H1 (cell line): ENCODE results near the gene ZNF511. TPM values are rescaled to one million over a fixed set of nuclear protein-coding genes. Genes with fewer than 3 reads are reported as not detected.

Experiments
- CTCF ChIA-PET: fragments of 300-600 bp; sonication (Branson Sonifier 250); formaldehyde crosslinking; loops from one replicate; lab custom pipeline; 2021; ENCODE audit not compliant: partially characterized antibody; lab: Charles Lee
- POLR2A ChIA-PET: fragments of 300-600 bp; sonication (Branson Sonifier 250); formaldehyde crosslinking; loops from one replicate; lab custom pipeline; 2021; ENCODE audit warnings: inconsistent platforms; ENCODE audit not compliant: partially characterized antibody; lab: Charles Lee
- DNase-seq, 2 experiments: peaks; one replicate each; pipeline versions ENCODE4 v3.0.0 to v3.0.0-alpha.2; 2010 to 2022; ENCODE audit warnings: low spot score in 2 of 2, low read depth in 1 of 2, mixed read lengths in 1 of 2
- FAIRE-seq: peaks from 2 replicates; lab custom pipeline; 2011; peaks lifted over from hg19 to GRCh38; lab: Jason Lieb, UNC
- H2AFZ ChIP-seq: 2 replicates; pipeline ENCODE4 v1.8.1; 2012; ENCODE audit warnings: low read length, inconsistent platforms
- H2AK5ac ChIP-seq: 2 replicates; pipeline ENCODE4 v1.6.1; 2013; ENCODE audit warnings: low read depth, low read length
- H2BK120ac ChIP-seq: replicated peaks from 2 replicates; pipeline ENCODE3; 2013; ENCODE audit warnings: low read depth, low read length, inconsistent platforms
- H2BK12ac ChIP-seq: 2 replicates; pipeline ENCODE4 v1.6.1; 2013; ENCODE audit warnings: low read depth, low read length
- H2BK15ac ChIP-seq: 2 replicates; pipeline ENCODE4 v1.6.1; 2013; ENCODE audit warnings: low read length
- H2BK20ac ChIP-seq: 2 replicates; pipeline ENCODE4 v1.6.1; 2013; ENCODE audit warnings: low read length
- H2BK5ac ChIP-seq: 2 replicates; pipeline ENCODE4 v1.6.1; 2013; ENCODE audit warnings: low read depth, low read length
- H3K14ac ChIP-seq: 2 replicates; pipeline ENCODE4 v1.6.1; 2013; ENCODE audit warnings: inconsistent platforms; ENCODE audit not compliant: insufficient read length
- H3K18ac ChIP-seq: 2 replicates; pipeline ENCODE4 v1.6.1; 2013; ENCODE audit warnings: low read length; ENCODE audit errors: extremely low read depth
- H3K23ac ChIP-seq: 2 replicates; pipeline ENCODE4 v1.6.1; 2013; ENCODE audit warnings: inconsistent platforms; ENCODE audit not compliant: insufficient read length
- H3K23me2 ChIP-seq: 2 replicates; pipeline ENCODE4 v1.6.1; 2013; ENCODE audit warnings: low read depth, low read length
- H3K27ac ChIP-seq: 2 replicates; pipeline ENCODE4 v1.6.1; 2011; ENCODE audit warnings: low read depth, low read length, inconsistent platforms
- H3K27me3 ChIP-seq, 4 experiments: replicated peaks in 1 of 4; 1 replicate in 1 of 4; 2 replicates in 3 of 4; pipeline versions ENCODE4 v1.6.1 to v1.8.1; 2011 to 2013; ENCODE audit warnings: low read length in 3 of 4, mild to moderate bottlenecking in 3 of 4, inconsistent platforms in 2 of 4, mixed read lengths in 2 of 4, moderate library complexity in 1 of 4; ENCODE audit not compliant: control insufficient read depth in 3 of 4, insufficient read depth in 3 of 4; ENCODE audit errors: extremely low read depth in 1 of 4
- H3K36me3 ChIP-seq, 4 experiments: 2 replicates each; pipeline versions ENCODE4 v1.6.1 to v1.8.1; 2011 to 2013; ENCODE audit warnings: mild to moderate bottlenecking in 4 of 4, low read length in 3 of 4, moderate library complexity in 2 of 4, control low read depth in 1 of 4, inconsistent platforms in 1 of 4; ENCODE audit not compliant: insufficient read depth in 4 of 4, control insufficient read depth in 2 of 4
- H3K4ac ChIP-seq: replicated peaks from 2 replicates; pipeline ENCODE3; 2013; ENCODE audit warnings: low read length, low read depth, mixed read lengths, inconsistent platforms; ENCODE audit not compliant: insufficient read length
- H3K4me1 ChIP-seq, 4 experiments: replicated peaks in 1 of 4; 1 replicate in 1 of 4; 2 replicates in 3 of 4; pipeline versions ENCODE4 v1.6.1 to v1.8.1; 2011 to 2013; ENCODE audit warnings: low read length in 3 of 4, inconsistent platforms in 2 of 4, mixed read lengths in 1 of 4; ENCODE audit not compliant: insufficient read depth in 4 of 4, control insufficient read depth in 3 of 4
- H3K4me2 ChIP-seq, 2 experiments: 2 replicates each; pipeline versions ENCODE4 v1.6.1 to v1.8.1; 2011 to 2013; ENCODE audit warnings: low read depth in 2 of 2, low read length in 2 of 2, control low read depth in 1 of 2, inconsistent platforms in 1 of 2, mild to moderate bottlenecking in 1 of 2; ENCODE audit not compliant: insufficient read depth in 1 of 2
- H3K4me3 ChIP-seq, 4 experiments: fragments of 200-600, 300-600 bp in 1 of 4; sonication (generic), shearing (Covaris generic), sonication (Bioruptor Twin) in 1 of 4; 2 replicates each; pipeline versions ENCODE4 v1.5.1 to v1.8.1; 2011 to 2016; ENCODE audit warnings: low read length in 4 of 4, low read depth in 3 of 4, control low read depth in 2 of 4, inconsistent platforms in 2 of 4, mild to moderate bottlenecking in 2 of 4, mixed read lengths in 1 of 4, moderate library complexity in 1 of 4; ENCODE audit not compliant: insufficient read depth in 2 of 4; ENCODE audit errors: extremely low read depth in 1 of 4
- H3K56ac ChIP-seq: replicated peaks from 2 replicates; pipeline ENCODE3; 2013; ENCODE audit warnings: low read depth, mild to moderate bottlenecking, mixed read lengths, low read length, inconsistent platforms; ENCODE audit not compliant: insufficient read length
- H3K79me1 ChIP-seq: 2 replicates; pipeline ENCODE4 v1.6.1; 2013; ENCODE audit warnings: low read depth, low read length, control low read depth
- H3K79me2 ChIP-seq, 2 experiments: 2 replicates each; pipeline versions ENCODE4 v1.6.1 to v1.8.1; 2012 to 2013; ENCODE audit warnings: low read length in 2 of 2, mild to moderate bottlenecking in 2 of 2, inconsistent platforms in 1 of 2; ENCODE audit not compliant: insufficient read depth in 2 of 2, control insufficient read depth in 1 of 2
- H3K9ac ChIP-seq, 4 experiments: replicated peaks in 1 of 4; 1 replicate in 1 of 4; 2 replicates in 3 of 4; pipeline versions ENCODE4 v1.6.1 to v1.8.1; 2011 to 2013; ENCODE audit warnings: low read depth in 3 of 4, low read length in 3 of 4, control low read depth in 2 of 4, mild to moderate bottlenecking in 2 of 4, moderate library complexity in 2 of 4, inconsistent platforms in 1 of 4; ENCODE audit errors: extremely low read depth in 1 of 4
- H3K9me3 ChIP-seq, 2 experiments: 2 replicates each; pipeline versions ENCODE4 v1.6.1 to v1.8.1; 2012 to 2013; ENCODE audit warnings: mild to moderate bottlenecking in 2 of 2, moderate library complexity in 2 of 2, control low read depth in 1 of 2, inconsistent platforms in 1 of 2, low read depth in 1 of 2, low read length in 1 of 2, mixed read lengths in 1 of 2; ENCODE audit not compliant: insufficient read depth in 2 of 2
- H4K20me1 ChIP-seq, 2 experiments: replicated peaks in 1 of 2; 2 replicates each; pipeline versions ENCODE3 to v1.8.1; 2011 to 2013; ENCODE audit warnings: inconsistent platforms in 2 of 2, low read length in 2 of 2, mild to moderate bottlenecking in 1 of 2; ENCODE audit not compliant: insufficient read depth in 2 of 2, control insufficient read depth in 1 of 2
- H4K5ac ChIP-seq: 2 replicates; pipeline ENCODE4 v1.6.1; 2013; ENCODE audit warnings: low read length, low read depth, mixed read lengths, inconsistent platforms; ENCODE audit not compliant: insufficient read length
- H4K8ac ChIP-seq: 2 replicates; pipeline ENCODE4 v1.8.0; 2013; ENCODE audit warnings: mild to moderate bottlenecking, moderate library complexity, low read length, inconsistent platforms; ENCODE audit not compliant: insufficient read depth; ENCODE audit errors: extremely low read depth
- H4K91ac ChIP-seq: replicated peaks from 2 replicates; pipeline ENCODE3; 2013; ENCODE audit warnings: low read length, mixed read lengths, inconsistent platforms; ENCODE audit not compliant: insufficient read length
- ASH2L ChIP-seq: fragments of 200-600, 300-600 bp; sonication (generic); IDR thresholded peaks from one replicate; pipeline ENCODE4 v1.7.1; 2017; ENCODE audit warnings: low read length
- EP300 ChIP-seq, 2 experiments: IDR thresholded peaks; 1 replicate in 1 of 2; 2 replicates in 1 of 2; pipeline ENCODE4 v1.6.1; 2011 to 2012; ENCODE audit warnings: low read depth in 2 of 2, low read length in 2 of 2, mild to moderate bottlenecking in 2 of 2, borderline replicate concordance in 1 of 2, inconsistent platforms in 1 of 2, moderate library complexity in 1 of 2
- FOSL1 ChIP-seq: IDR thresholded peaks from 2 replicates; pipeline ENCODE4 v1.6.1; 2011; ENCODE audit warnings: mild to moderate bottlenecking, low read depth, low read length, moderate library complexity; ENCODE audit not compliant: insufficient read depth
- HDAC6 ChIP-seq: IDR thresholded peaks from one replicate; pipeline ENCODE4 v1.7.1; 2012; ENCODE audit warnings: low read depth, mild to moderate bottlenecking, inconsistent platforms, low read length, moderate library complexity
- KDM5A ChIP-seq: fragments of 200-600 bp; IDR thresholded peaks from 2 replicates; pipeline ENCODE4 v1.7.1; 2012; ENCODE audit warnings: mild to moderate bottlenecking, low read length, inconsistent platforms, mixed read lengths
- PHF8 ChIP-seq: fragments of 200-600 bp; sonication (generic); conservative IDR thresholded peaks from 2 replicates; pipeline ENCODE4 v1.7.1; 2012; ENCODE audit warnings: low read depth, mild to moderate bottlenecking, inconsistent platforms, low read length, moderate library complexity
- RXRA ChIP-seq: IDR thresholded peaks from 2 replicates; pipeline ENCODE4 v1.6.1; 2011; ENCODE audit warnings: low read depth, mild to moderate bottlenecking, low read length, moderate library complexity; ENCODE audit not compliant: insufficient read depth
- SP4 ChIP-seq: IDR thresholded peaks from 2 replicates; pipeline ENCODE4 v1.6.1; 2012; ENCODE audit warnings: low read length, inconsistent platforms
- SRF ChIP-seq: IDR thresholded peaks from 2 replicates; pipeline ENCODE4 v1.6.1; 2011; ENCODE audit warnings: mild to moderate bottlenecking, low read depth, low read length, moderate library complexity
- TBP ChIP-seq: IDR thresholded peaks from 2 replicates; pipeline ENCODE4 v1.6.1; 2011; ENCODE audit warnings: low read depth, low read length, improper control_type of control experiment
- WGBS, 2 experiments: shearing (Covaris generic) in 1 of 2; methylation state at CpG; one replicate each; pipeline versions ENCODE4 v1.1.6 to v1.1.7; 2013 to 2015; ENCODE audit warnings: low lambda C conversion rate in 2 of 2, mixed read lengths in 2 of 2, inconsistent platforms in 1 of 2, low coverage in 1 of 2, missing lambda C conversion rate in 1 of 2; ENCODE audit not compliant: insufficient replicate concordance in 2 of 2, insufficient coverage in 1 of 2, insufficient read length in 1 of 2; ENCODE audit errors: extremely low coverage in 1 of 2, missing lambda C conversion rate in 1 of 2; 5-methylcytosine and 5-hydroxymethylcytosine counted together
- polyA plus RNA-seq, 7 experiments: library from polyadenylated mRNA; depleted of rRNA in 3 of 7; stranded (reverse) in 5 of 7; unstranded in 2 of 7; fragments of >200 nt in 5 of 7; fragments of 200-250 nt in 2 of 7; gene quantifications; 1 replicate in 5 of 7; 2 replicates in 1 of 7; 4 replicates in 1 of 7; pipeline versions ENCODE4 v1.2.1 to v1.2.3, GENCODE V29; 2011 to 2013; ENCODE audit warnings: missing spikeins in 2 of 7, mixed read lengths in 2 of 7
- total RNA-seq: library from RNA; stranded (reverse); fragmentation: NEBNext Ultra II Directional; extraction: Animal tissue kit (Norgen Biotek cat#: 25700); gene quantifications from 2 replicates; pipeline ENCODE4 v1.2.1, GENCODE V29; 2021
- TF ChIP-seq, protein P1 (sequence below): IDR thresholded peaks from 2 replicates; pipeline ENCODE4 v1.6.1; 2012; ENCODE audit warnings: inconsistent platforms

The ZNF511 gene
- total and polyA plus RNA-seq, 2 of the 8 experiments (the other 6 are each of a cell fraction or from before 2014, with no cell fraction given): 55.4 to 71.7 TPM

GRCh38 chr10:133347710-133348517 lies 39.2 kb downstream of the ZNF511 start:
- no peak overlapping the region for H2BK120ac ChIP-seq
- H3K4ac ChIP-seq: no peak overlapping the region
- H2BK15ac ChIP-seq: no peak overlapping the region
- no peaks in the 10 kb centered on the region; a peak in 3 of 7 replicates for H3K27me3 ChIP-seq
- H4K91ac ChIP-seq: no peak overlapping the region
- H2AK5ac ChIP-seq: no peak overlapping the region
- H3K79me1 ChIP-seq: no peaks in the 10 kb centered on the region
- no peaks in the 10 kb centered on the region for H3K36me3 ChIP-seq
- no peaks in the 10 kb centered on the region for H3K9me3 ChIP-seq
- no peak overlapping the region for H2BK5ac ChIP-seq
- H3K9ac ChIP-seq: no peak overlapping the region
- H2BK20ac ChIP-seq: no peak overlapping the region
- peaks cover 4 to 10% of the 10 kb centered on the region in 2 experiments for H4K20me1 ChIP-seq
- no peak overlapping the region for H4K5ac ChIP-seq
- no peak overlapping the region for H2AFZ ChIP-seq
- ChIA-PET CTCF (interaction anchor here (1.8 to 4.9 kb wide), 3 partner anchors 12 to 19 kb away, joined by 5 to 27 read pairs (median 5); partner anchors contain the start of gene CALY), POLR2A (interaction anchor here (0.8 to 4.8 kb wide), 8 partner anchors 9 to 71 kb away, joined by 3 to 38 read pairs (median 8); partner anchors contain the start of genes CALY, ECHS1, FUOM and PAOX)
- FAIRE-seq: no peak
- no peak overlapping the region for H3K4me2 ChIP-seq
- no peak overlapping the region for H3K4me3 ChIP-seq
- no peak overlapping the region for H3K18ac ChIP-seq
- H2BK12ac ChIP-seq: no peak overlapping the region
- no peak overlapping the region for H3K27ac ChIP-seq
- no peaks in the 10 kb centered on the region for H3K79me2 ChIP-seq
- H4K8ac ChIP-seq: no peak overlapping the region
- 77% methylated on average over 10 of the region's 16 CpGs; no CpG with 5 or more reads in 1 of the 2 experiments for WGBS, 2 experiments
- no peak overlapping the region for H3K56ac ChIP-seq
- DNase-seq: no peak
- H3K23ac ChIP-seq: no peak overlapping the region
- no peak overlapping the region for H3K14ac ChIP-seq
- peaks cover 4% of the 10 kb centered on the region; the same call in 1 of the 2 replicates for H3K23me2 ChIP-seq
- H3K4me1 ChIP-seq: peaks cover 0 to 26% (median 2%) of the 10 kb centered on the region in 4 experiments; a peak in 4 of 7 replicates
- no peak for TF ChIP-seq FOSL1
- TF ChIP-seq, protein P1, sequence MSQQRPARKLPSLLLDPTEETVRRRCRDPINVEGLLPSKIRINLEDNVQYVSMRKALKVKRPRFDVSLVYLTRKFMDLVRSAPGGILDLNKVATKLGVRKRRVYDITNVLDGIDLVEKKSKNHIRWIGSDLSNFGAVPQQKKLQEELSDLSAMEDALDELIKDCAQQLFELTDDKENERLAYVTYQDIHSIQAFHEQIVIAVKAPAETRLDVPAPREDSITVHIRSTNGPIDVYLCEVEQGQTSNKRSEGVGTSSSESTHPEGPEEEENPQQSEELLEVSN: no peak
- no peak for TF ChIP-seq SP4
- TF ChIP-seq ASH2L: no peak
- no peak for TF ChIP-seq EP300 (IDR thresholded peaks at IDR 0.05; ENCODE audit: borderline replicate concordance in 1 of 2, low read depth in 2 of 2, low read length in 2 of 2)
- TF ChIP-seq TBP: no peak
- no peak for TF ChIP-seq PHF8
- TF ChIP-seq KDM5A: no peak
- TF ChIP-seq HDAC6: no peak
- no peak for TF ChIP-seq RXRA
- TF ChIP-seq SRF: no peak
